CD8-positive, alpha-beta memory T cell (primary cell): Measurements from ENCODE around the gene ZNF653. TPM values are rescaled to one million over a fixed set of nuclear protein-coding genes. Genes with fewer than 3 reads are reported as not detected.
"Not testable (repeated sequence)": the region's sequence is repeated elsewhere in the genome, so short reads cannot be mapped to it uniquely, and the experiment has no call there.

Experiments
- CTCF ChIA-PET: fragments of 350-600 bp; sonication (Branson Sonifier 250); formaldehyde crosslinking; loops from one replicate; lab custom pipeline; 2021; ENCODE audit warnings: antibody characterized with exemption; lab: Charles Lee
- POLR2A ChIA-PET: fragments of 350-600 bp; sonication (Branson Sonifier 250); formaldehyde crosslinking; loops from one replicate; lab custom pipeline; 2021; ENCODE audit warnings: antibody characterized with exemption; lab: Charles Lee
- DNase-seq, 5 donors: peaks; one replicate each; pipeline versions ENCODE4 v3.0.0 to v3.0.0-alpha.2; 2020 to 2022; ENCODE audit warnings: mixed read lengths in 1 of 5
- H3K27ac ChIP-seq: one replicate; pipeline ENCODE4 v1.7.0; 2013; ENCODE audit warnings: low read depth, mild to moderate bottlenecking, low read length, moderate library complexity
- H3K27me3 ChIP-seq: 2 replicates; pipeline ENCODE4 v1.7.0; 2013; ENCODE audit warnings: low read length, mild to moderate bottlenecking; ENCODE audit not compliant: insufficient read depth, poor library complexity, severe bottlenecking
- H3K36me3 ChIP-seq: 2 replicates; pipeline ENCODE4 v1.7.0; 2013; ENCODE audit warnings: mild to moderate bottlenecking, low read length, moderate library complexity; ENCODE audit not compliant: insufficient read depth
- H3K4me1 ChIP-seq: 2 replicates; pipeline ENCODE4 v1.7.0; 2013; ENCODE audit warnings: mild to moderate bottlenecking, low read length, moderate library complexity; ENCODE audit not compliant: insufficient read depth
- H3K4me3 ChIP-seq: 2 replicates; pipeline ENCODE4 v1.7.0; 2013; ENCODE audit warnings: mild to moderate bottlenecking, low read length
- H3K9me3 ChIP-seq: 2 replicates; pipeline ENCODE4 v1.7.0; 2013; ENCODE audit warnings: mild to moderate bottlenecking, low read length
- H3K27ac Mint-ChIP-seq, 8 donors: one replicate each; pipeline ENCODE4 v1.8.0; 2020 to 2021; ENCODE audit warnings: mixed read lengths in 8 of 8, mild to moderate bottlenecking in 6 of 8, inconsistent platforms in 3 of 8, moderate library complexity in 3 of 8
- H3K27me3 Mint-ChIP-seq, 2 donors: one replicate each; pipeline ENCODE4 v1.8.0; 2020 to 2021; ENCODE audit warnings: mixed read lengths in 2 of 2, mild to moderate bottlenecking in 1 of 2, moderate library complexity in 1 of 2
- H3K36me3 Mint-ChIP-seq, 3 donors: one replicate each; pipeline ENCODE4 v1.8.0; 2020 to 2021; ENCODE audit warnings: mixed read lengths in 3 of 3, inconsistent platforms in 1 of 3, mild to moderate bottlenecking in 1 of 3
- H3K4me1 Mint-ChIP-seq, 3 donors: one replicate each; pipeline ENCODE4 v1.8.0; 2020 to 2021; ENCODE audit warnings: mixed read lengths in 3 of 3, inconsistent platforms in 1 of 3, mild to moderate bottlenecking in 1 of 3
- H3K4me3 Mint-ChIP-seq, 7 donors: one replicate each; pipeline ENCODE4 v1.8.0; 2020 to 2021; ENCODE audit warnings: mixed read lengths in 7 of 7, mild to moderate bottlenecking in 6 of 7, moderate library complexity in 4 of 7, inconsistent platforms in 2 of 7
- H3K9me3 Mint-ChIP-seq, 5 donors: one replicate each; pipeline ENCODE4 v1.8.0; 2020 to 2022; ENCODE audit warnings: mixed read lengths in 5 of 5, mild to moderate bottlenecking in 3 of 5, moderate library complexity in 2 of 5, inconsistent platforms in 1 of 5
- polyA plus RNA-seq: library from polyadenylated mRNA; unstranded; fragments of 300-500 nt; fragmentation: Illumina TruSeq; gene quantifications from one replicate; pipeline ENCODE4 v1.2.3, GENCODE V29; 2021
- total RNA-seq, 2 experiments: library from RNA; stranded (reverse); gene quantifications; one replicate each; pipeline ENCODE4 v1.2.3, GENCODE V29; 2021

ZNF653 gene
- total and polyA plus RNA-seq, 3 experiments from 2014 or later = 5.1 to 13.3 (median 12.6) TPM

DNA sequence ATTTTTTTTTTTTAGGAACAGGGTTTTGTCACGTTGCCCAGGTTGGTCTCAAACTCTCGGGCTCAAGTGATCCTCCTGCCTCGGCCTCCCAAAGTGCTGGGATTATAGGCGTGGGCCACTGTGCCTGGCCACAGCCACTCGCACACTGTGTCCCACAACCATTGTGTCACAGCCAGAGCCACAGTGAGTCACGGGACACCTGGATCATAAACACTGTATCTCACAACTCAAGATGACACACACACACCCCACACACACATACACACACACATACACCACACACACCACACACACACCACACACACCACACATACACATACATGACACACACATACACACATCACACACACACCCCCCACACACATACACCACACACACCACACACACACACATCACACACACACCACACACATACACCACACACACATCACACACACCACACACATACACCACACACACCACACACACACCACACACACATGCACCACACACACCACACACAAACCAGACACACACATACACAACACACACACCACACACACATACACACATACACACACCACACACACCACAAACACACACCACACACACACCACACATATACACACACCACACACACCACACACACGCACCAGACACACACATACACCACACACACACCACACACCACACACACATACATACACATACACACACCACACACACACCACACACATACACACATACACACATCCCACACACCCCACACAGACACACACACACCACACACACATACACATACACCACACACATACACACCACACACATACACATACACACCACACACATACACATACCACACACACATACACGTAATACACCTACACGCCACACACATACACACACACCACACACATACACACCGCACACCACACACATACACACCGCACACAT is 41.0 kb downstream of the ZNF653 start:
- Mint-ChIP-seq H3K36me3 (no peaks in the 10 kb centered on the region), H3K4me3 (no peak overlapping the region), H3K27ac (no peak overlapping the region), H3K4me1 (peaks cover 0 to 3% (median 0%) of the 10 kb centered on the region in 3 donors), H3K9me3 (no peaks in the 10 kb centered on the region), H3K27me3 (peaks cover 6 to 19% of the 10 kb centered on the region in 2 donors)
- no peak for DNase-seq
- CTCF ChIA-PET = no interaction called here
- Histone ChIP-seq H3K9me3 (no peaks in the 10 kb centered on the region), H3K36me3 (no peaks in the 10 kb centered on the region), H3K27ac (no peak overlapping the region), H3K4me1 (no peaks in the 10 kb centered on the region), H3K4me3 (no peak overlapping the region), H3K27me3 (no peaks in the 10 kb centered on the region)
- POLR2A ChIA-PET = no interaction called here

DNA sequence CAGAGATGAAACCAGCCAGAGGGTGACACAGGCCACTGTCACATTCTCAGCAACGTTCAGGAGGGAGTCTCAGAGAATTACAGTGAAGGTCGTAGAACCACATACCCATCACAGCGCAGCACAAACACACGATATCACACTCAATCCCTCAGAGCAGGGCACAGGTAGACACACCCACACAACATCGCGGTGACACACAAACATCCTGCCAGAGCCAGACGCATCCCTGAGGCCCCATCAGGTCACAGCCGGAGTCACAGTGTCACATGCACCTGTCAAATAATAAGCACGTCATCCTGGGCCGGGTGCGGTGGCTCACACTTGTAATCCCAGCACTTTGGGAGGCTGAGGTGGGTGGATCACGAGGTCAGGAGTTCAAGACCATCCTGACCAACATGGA is 42.2 kb downstream of the ZNF653 start:
- no peaks in the 10 kb centered on the region for H3K36me3 Mint-ChIP-seq
- DNase-seq = no peak
- Histone ChIP-seq H3K4me1 (no peaks in the 10 kb centered on the region), H3K27me3 (no peaks in the 10 kb centered on the region), H3K27ac (no peak overlapping the region), H3K4me3 (no peak overlapping the region), H3K9me3 (no peaks in the 10 kb centered on the region), H3K36me3 (no peaks in the 10 kb centered on the region)
- no peak overlapping the region for H3K4me3 Mint-ChIP-seq
- peaks cover 4 to 16% of the 10 kb centered on the region in 2 donors for H3K27me3 Mint-ChIP-seq
- peaks cover 0 to 3% (median 0%) of the 10 kb centered on the region in 3 donors for H3K4me1 Mint-ChIP-seq
- peak overlapping the region in 3 of 8 donors; percentile 21 to 43 (median 33) for H3K27ac Mint-ChIP-seq
- ChIA-PET POLR2A (no interaction called here), CTCF (no interaction called here)
- no peaks in the 10 kb centered on the region for H3K9me3 Mint-ChIP-seq

DNA sequence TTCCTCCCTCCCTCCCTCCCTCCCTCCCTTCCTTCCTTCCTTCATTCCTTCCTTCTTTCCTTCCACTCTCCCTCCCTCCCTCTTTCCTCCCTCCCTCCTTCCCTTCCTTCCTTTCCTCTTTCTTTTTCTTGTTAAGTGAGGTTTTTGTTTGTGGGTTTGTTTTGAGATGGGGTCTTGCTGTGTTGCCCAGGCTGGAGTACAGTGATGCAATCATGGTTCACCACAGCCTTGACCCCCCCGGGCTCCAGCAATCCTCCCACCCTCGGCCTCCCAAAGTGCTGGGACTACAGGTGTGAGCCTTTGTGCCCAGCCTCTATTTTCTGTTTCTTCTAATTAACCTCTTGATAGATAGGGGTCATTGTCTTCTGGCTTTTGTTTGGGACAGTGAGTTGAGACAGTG is 44.2 kb downstream of the ZNF653 start:
- no peaks in the 10 kb centered on the region for H3K9me3 Mint-ChIP-seq

DNA sequence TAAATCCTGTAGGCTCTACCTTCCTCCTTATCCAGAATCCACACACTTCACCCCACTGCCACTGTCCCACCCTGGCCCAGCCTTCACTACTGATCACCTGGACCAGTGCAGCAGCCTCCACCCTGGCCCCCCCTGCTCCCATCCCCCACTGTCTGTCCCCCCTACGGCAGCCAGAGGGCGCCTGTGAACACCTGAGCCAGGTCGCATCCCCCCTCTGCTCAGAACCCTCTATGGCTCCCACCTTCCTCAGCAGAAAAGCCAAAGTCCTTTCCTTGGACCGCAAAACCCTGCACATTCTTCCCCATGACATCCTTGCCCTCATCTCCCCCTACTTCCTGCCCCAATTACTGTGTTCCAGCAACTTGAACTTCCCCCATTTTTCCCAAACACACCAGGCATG is 45.4 kb downstream of the ZNF653 start:
- ChIA-PET CTCF (no interaction called here), POLR2A (no interaction called here)
- no peaks in the 10 kb centered on the region for H3K27me3 ChIP-seq
- Mint-ChIP-seq H3K36me3 (no peaks in the 10 kb centered on the region), H3K27me3 (peaks cover 6 to 18% of the 10 kb centered on the region in 2 donors), H3K9me3 (no peaks in the 10 kb centered on the region), H3K4me3 (no peak overlapping the region), H3K4me1 (peaks cover 0 to 3% (median 0%) of the 10 kb centered on the region in 3 donors), H3K27ac (no peak overlapping the region)
- no peaks in the 10 kb centered on the region for H3K4me1 ChIP-seq
- H3K9me3 ChIP-seq = no peaks in the 10 kb centered on the region
- H3K36me3 ChIP-seq = no peaks in the 10 kb centered on the region
- H3K27ac ChIP-seq = no peak overlapping the region
- H3K4me3 ChIP-seq = no peak overlapping the region
- no peak for DNase-seq

More for the DNA sequence above, 44.2 kb downstream of the ZNF653 start:
- no peak overlapping the region for H3K4me3 ChIP-seq
- H3K9me3 ChIP-seq = no peaks in the 10 kb centered on the region
- CTCF ChIA-PET = no interaction called here
- H3K27ac ChIP-seq = no peak overlapping the region
- Mint-ChIP-seq H3K27me3 (peaks cover 7 to 18% of the 10 kb centered on the region in 2 donors), H3K4me3 (no peak overlapping the region), H3K4me1 (peaks cover 0 to 3% (median 0%) of the 10 kb centered on the region in 3 donors), H3K27ac (peak overlapping the region in 1 of 8 donors; percentile 19), H3K36me3 (no peaks in the 10 kb centered on the region)
- no peak for DNase-seq
- no peaks in the 10 kb centered on the region for H3K36me3 ChIP-seq
- POLR2A ChIA-PET = no interaction called here
- no peaks in the 10 kb centered on the region for H3K27me3 ChIP-seq
- no peaks in the 10 kb centered on the region for H3K4me1 ChIP-seq

DNA sequence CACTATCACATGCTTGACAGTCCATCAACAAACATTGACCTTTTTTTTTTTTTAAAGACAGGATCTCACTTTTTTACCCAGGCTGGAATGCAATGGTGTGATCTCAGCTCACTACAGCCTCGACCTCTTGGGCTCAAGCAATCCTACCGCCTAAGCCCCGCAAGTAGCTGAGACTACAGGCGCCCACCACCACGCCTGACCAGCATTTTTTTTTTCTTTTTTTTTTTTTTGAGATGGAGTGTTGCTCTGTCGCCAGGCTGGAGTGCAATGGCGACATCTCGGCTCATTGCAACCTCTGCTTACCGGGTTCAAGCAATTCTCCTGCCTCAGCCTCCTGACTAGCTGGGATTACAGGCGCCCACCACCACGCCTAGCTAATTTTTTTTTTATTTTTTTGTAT is 46.7 kb downstream of the ZNF653 start:
- H3K36me3 Mint-ChIP-seq, H3K9me3 Mint-ChIP-seq, H3K27me3 ChIP-seq, H3K9me3 ChIP-seq, DNase-seq, H3K36me3 ChIP-seq, H3K27ac Mint-ChIP-seq, H3K27ac ChIP-seq, POLR2A ChIA-PET, H3K4me1 ChIP-seq, H3K4me3 Mint-ChIP-seq, H3K4me1 Mint-ChIP-seq, H3K4me3 ChIP-seq: not testable (repeated sequence)
- CTCF ChIA-PET = interaction anchor here (1.2 kb wide), 1 partner anchor 300 kb away, joined by 3 read pairs; no protein-coding TSS in a partner anchor
- peaks cover 6 to 18% of the 10 kb centered on the region in 2 donors for H3K27me3 Mint-ChIP-seq

DNA sequence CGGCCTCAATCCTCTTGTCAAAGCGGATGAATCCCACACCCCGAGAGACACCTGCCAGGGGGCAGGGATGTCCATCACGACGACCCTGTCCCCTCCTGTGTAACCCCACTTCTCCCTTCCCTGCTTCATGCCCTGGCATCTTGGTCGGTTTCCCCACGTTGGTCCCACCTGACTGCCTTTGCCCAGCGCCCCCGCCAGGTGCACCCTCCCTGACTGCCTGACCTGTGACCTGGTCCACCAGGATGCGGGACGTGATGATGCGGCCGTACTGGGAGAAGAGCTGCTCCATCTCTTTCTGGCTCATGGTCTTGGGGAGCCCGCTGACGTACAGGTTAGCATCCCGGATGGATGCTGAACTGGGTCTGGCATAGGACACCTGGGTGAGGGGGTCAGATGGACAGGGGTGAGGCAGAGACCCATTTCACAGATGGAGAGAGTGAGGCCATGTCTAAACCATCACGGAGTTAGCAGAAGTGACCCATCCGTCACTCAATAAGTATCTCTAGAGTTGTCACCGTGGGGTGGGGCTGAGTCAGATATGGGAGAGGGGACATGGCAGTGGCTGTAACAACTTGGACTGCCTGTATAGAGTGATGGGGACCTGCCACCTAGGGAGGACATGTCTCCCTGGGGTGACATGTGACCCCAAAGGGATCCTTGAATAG is 47.3 kb downstream of the ZNF653 start:
- no peak overlapping the region for H3K4me3 ChIP-seq
- Mint-ChIP-seq H3K36me3 (no peaks in the 10 kb centered on the region), H3K9me3 (no peaks in the 10 kb centered on the region), H3K4me3 (no peak overlapping the region), H3K27ac (no peak overlapping the region), H3K27me3 (peaks cover 6 to 18% of the 10 kb centered on the region in 2 donors), H3K4me1 (peaks cover 0 to 2% (median 0%) of the 10 kb centered on the region in 3 donors)
- H3K4me1 ChIP-seq = no peaks in the 10 kb centered on the region
- no peaks in the 10 kb centered on the region for H3K9me3 ChIP-seq
- no peaks in the 10 kb centered on the region for H3K27me3 ChIP-seq
- ChIA-PET POLR2A (no interaction called here), CTCF (interaction anchor here (1.2 kb wide), 1 partner anchor 299 kb away, joined by 3 read pairs; no protein-coding TSS in a partner anchor)
- no peaks in the 10 kb centered on the region for H3K36me3 ChIP-seq
- H3K27ac ChIP-seq = no peak overlapping the region
- no peak for DNase-seq

DNA sequence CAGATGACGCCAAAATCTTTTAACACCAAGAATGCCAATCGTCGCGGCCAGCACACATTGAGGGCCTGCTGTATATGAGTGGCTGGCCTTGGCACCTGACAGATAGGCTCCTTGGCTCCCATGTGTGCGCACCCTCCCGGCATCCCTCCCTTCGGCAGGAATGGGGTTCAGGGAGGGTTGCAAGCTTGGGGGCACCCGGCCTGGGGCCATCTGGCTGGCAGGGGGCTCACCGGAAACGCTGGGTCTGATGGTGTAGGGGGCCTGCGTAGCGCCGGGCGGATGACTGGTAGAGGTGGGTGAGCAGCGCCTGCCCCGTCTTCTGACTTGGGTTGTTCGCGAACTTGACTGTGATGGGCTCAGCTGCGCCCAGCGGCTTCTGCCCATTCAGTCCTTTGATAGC is 47.8 kb downstream of the ZNF653 start:
- Mint-ChIP-seq H3K9me3 (no peaks in the 10 kb centered on the region), H3K27ac (no peak overlapping the region), H3K27me3 (peaks cover 6 to 18% of the 10 kb centered on the region in 2 donors), H3K4me3 (no peak overlapping the region), H3K36me3 (no peaks in the 10 kb centered on the region), H3K4me1 (no peaks in the 10 kb centered on the region)
- POLR2A ChIA-PET = no interaction called here
- no peaks in the 10 kb centered on the region for H3K4me1 ChIP-seq
- no peak overlapping the region for H3K4me3 ChIP-seq
- H3K27ac ChIP-seq = no peak overlapping the region
- no peaks in the 10 kb centered on the region for H3K36me3 ChIP-seq
- DNase-seq = no peak
- CTCF ChIA-PET = no interaction called here
- H3K9me3 ChIP-seq = no peaks in the 10 kb centered on the region
- no peaks in the 10 kb centered on the region for H3K27me3 ChIP-seq

DNA sequence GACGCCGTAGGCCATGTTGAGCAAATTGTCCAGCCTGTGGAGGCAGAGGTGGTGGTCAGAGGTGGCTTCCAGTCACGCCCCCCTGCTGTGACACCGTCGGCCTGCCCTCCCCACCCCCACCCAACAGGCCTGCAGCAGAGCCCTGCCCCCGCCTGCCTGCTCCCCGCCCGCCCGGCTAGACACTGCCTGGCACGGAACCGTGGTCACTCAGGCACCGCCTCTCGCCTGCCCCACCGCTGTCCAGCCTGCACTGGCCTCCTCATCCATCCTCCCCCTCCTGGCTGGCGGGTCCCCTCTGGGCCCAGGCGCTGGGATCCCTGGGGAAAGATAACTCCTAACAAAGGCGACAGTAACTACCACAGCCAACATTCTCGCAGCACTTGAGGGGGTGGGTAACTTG is 48.5 kb downstream of the ZNF653 start:
- Mint-ChIP-seq H3K27me3 (peaks cover 6 to 18% of the 10 kb centered on the region in 2 donors), H3K4me1 (no peaks in the 10 kb centered on the region), H3K36me3 (no peaks in the 10 kb centered on the region), H3K4me3 (no peak overlapping the region), H3K27ac (no peak overlapping the region), H3K9me3 (no peaks in the 10 kb centered on the region)
- ChIA-PET CTCF (interaction anchor here (1.2 kb wide), 1 partner anchor 76 kb away, joined by 3 read pairs; no protein-coding TSS in a partner anchor), POLR2A (no interaction called here)
- no peak overlapping the region for H3K4me3 ChIP-seq
- no peak overlapping the region for H3K27ac ChIP-seq
- no peaks in the 10 kb centered on the region for H3K4me1 ChIP-seq
- no peaks in the 10 kb centered on the region for H3K36me3 ChIP-seq
- DNase-seq = no peak
- H3K9me3 ChIP-seq = no peaks in the 10 kb centered on the region
- H3K27me3 ChIP-seq = no peaks in the 10 kb centered on the region
